ENCODE data around the gene NCK2. TPM values are rescaled to one million over a fixed set of nuclear protein-coding genes. Genes with fewer than 3 reads are reported as not detected.

Gene NCK2
- 61.7 and 65.9 TPM in 2 replicates for total RNA-seq
- polyA plus RNA-seq, result 55.0 and 75.5 TPM in 2 replicates

DNA sequence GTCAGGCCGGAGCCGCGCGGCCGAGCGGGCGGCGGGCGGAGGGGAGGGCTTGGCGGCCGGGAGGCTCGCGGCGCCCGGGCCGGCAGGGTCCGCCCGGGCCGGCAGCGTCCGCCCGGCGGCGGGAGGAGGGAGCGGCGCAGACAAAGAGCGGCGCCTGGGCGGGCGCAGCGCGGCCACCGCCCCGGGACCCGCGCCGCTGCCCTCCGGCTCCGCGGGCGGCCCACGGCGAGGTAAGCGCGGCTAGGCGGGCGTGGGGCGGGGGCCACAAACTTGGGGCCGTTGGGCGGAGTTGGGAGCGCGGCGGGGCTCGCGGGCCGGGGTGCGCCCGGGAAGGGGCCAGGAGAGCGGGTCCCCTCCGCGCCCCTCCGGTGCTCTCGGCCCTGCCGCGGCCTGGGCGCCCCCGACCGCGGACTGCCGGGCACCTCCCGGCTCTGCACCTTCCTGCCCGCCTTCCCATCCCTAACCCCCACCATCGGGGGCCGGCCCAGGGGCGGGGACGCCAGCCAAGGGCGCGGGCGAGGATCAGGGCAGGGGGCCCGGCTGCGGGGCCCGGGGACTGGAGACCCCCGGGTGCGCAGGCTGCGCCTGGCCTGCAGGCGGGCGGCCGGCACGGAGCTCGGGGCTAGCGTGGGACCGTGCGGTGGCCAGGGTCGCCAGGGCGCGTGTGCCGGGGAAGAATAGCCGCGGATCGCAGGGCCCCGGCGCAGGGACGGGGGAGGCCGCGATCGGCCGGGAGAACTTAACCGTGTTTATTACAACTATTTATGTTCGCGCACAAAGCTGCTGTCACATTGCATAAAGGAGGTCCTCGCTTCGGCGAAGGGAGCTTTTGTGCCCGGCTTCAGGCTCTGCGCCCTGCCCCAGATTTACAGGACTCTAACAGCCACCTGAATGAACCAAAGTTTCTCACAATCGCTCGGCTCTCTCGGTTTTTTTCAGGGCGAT lies at the start of gene NCK2:
Gene NCK2, plus strand, starts transcription at position 4 of the 945 bp plus-strand sequence. CDS start 110,152 bp downstream, outside the sequence.
- H3K4me3 ChIP-seq, result peak within 1 kb of the TSS; percentile 100
- peak within 1 kb of the TSS; percentile 92 for H3K27ac ChIP-seq
- peak; percentile 39 to 55 for DNase-seq (ENCODE audit: low read depth in 1 of 2, low spot score in 1 of 2)
- no peaks in the 10 kb centered on the region for H3K36me3 ChIP-seq
- no peaks in the 10 kb centered on the region for H3K27me3 ChIP-seq
- TF ChIP-seq, protein P1, sequence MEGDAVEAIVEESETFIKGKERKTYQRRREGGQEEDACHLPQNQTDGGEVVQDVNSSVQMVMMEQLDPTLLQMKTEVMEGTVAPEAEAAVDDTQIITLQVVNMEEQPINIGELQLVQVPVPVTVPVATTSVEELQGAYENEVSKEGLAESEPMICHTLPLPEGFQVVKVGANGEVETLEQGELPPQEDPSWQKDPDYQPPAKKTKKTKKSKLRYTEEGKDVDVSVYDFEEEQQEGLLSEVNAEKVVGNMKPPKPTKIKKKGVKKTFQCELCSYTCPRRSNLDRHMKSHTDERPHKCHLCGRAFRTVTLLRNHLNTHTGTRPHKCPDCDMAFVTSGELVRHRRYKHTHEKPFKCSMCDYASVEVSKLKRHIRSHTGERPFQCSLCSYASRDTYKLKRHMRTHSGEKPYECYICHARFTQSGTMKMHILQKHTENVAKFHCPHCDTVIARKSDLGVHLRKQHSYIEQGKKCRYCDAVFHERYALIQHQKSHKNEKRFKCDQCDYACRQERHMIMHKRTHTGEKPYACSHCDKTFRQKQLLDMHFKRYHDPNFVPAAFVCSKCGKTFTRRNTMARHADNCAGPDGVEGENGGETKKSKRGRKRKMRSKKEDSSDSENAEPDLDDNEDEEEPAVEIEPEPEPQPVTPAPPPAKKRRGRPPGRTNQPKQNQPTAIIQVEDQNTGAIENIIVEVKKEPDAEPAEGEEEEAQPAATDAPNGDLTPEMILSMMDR (IDR thresholded peaks at IDR 0.05; ENCODE audit: low read depth, low read length), result no peak
- H3K9me3 ChIP-seq (ENCODE audit: low read depth), result no peaks in the 10 kb centered on the region
- H3K4me1 ChIP-seq (ENCODE audit: low read depth), result no peaks in the 10 kb centered on the region

DNA sequence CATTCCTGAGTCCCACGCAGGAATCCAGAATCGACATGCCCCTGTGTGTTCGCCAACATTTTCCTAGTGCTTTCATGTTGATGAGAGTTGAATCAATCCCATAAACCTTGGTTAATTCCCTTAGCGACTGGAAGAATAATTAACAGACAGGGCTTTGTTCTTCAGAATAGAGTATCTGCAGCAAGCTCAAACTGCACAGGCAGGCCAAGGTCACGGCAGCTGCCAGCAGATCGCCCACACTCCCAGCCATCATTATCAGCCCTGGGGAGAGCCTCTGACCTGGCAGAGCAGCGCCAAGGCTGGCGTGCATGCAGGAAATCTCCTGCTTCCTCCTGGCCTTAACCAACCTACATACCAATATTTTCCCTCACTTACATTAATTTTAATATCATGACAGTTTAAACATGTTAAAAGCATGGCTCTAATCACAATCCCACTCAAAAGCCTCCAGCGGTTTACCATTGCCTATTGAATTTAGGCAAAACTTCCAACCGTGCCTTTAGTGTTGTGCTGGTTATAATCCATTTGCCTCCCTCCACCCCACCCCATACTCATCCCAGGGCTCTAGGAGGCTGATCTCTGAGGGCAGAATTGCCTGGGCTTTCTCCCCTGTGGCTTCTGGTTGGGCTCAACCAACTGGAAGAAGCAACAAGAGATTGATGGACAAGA lies 46.8 kb upstream of the NCK2 start:
- TF ChIP-seq, protein P1 (IDR thresholded peaks at IDR 0.05; ENCODE audit: low read depth, low read length), result no peak

DNA sequence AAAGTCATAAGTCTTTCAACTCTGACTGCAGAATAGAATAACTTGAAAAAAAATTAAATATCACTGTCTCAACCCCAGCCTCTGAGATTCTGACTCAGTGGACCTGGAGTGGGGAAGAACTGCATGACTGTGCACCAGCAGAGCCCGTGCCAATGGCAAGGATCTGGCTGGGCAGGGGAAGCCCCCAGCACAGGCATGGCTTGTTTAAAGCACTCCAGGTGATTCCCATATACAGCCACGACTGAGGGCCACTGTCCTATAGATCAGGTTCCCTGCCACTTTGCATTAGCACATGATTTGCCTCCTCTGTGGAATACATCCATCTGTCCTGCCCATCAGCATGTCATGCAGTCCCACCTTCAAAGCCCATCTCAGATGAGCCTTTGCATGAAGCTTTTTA lies 45.9 kb upstream of the NCK2 start:
- H3K9me3 ChIP-seq (ENCODE audit: low read depth), result no peaks in the 10 kb centered on the region
- no peaks in the 10 kb centered on the region for H3K36me3 ChIP-seq
- TF ChIP-seq, protein P1 (IDR thresholded peaks at IDR 0.05; ENCODE audit: low read depth, low read length), result no peak
- H3K4me3 ChIP-seq, result no peak overlapping the region
- H3K27ac ChIP-seq, result no peak overlapping the region
- DNase-seq (ENCODE audit: low read depth in 1 of 2, low spot score in 1 of 2), result no peak
- peaks cover 9% of the 10 kb centered on the region for H3K4me1 ChIP-seq (ENCODE audit: low read depth)
- H3K27me3 ChIP-seq, result no peaks in the 10 kb centered on the region

More for the DNA sequence above, 46.8 kb upstream of the NCK2 start:
- Histone ChIP-seq H3K27me3 (no peaks in the 10 kb centered on the region), H3K36me3 (no peaks in the 10 kb centered on the region), H3K4me3 (no peak overlapping the region), H3K4me1 (ENCODE audit: low read depth) (peaks cover 9% of the 10 kb centered on the region), H3K9me3 (ENCODE audit: low read depth) (no peaks in the 10 kb centered on the region), H3K27ac (no peak overlapping the region)
- peak in 1 of 2 donors; percentile 59 for DNase-seq (ENCODE audit: low read depth in 1 of 2, low spot score in 1 of 2)

DNA sequence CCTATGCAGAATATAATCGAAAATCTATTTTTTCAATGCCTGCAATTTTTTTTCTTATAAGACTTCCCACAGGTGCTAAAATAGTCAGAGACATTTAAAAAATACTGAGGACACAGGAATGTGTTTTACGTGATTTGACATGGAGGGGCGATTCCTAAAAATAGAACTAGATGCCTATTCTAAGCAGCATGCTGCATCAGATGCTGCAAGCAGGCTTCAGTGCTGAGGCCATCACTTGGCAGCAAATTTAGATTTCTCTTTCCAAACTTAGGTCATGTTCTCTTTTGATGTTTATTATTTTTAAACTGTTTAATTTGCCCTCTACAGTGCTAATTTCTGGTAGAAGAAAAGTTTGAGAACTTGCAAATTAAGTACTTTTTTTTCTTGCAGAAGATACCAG lies 43.7 kb upstream of the NCK2 start:
- Histone ChIP-seq H3K4me1 (ENCODE audit: low read depth) (peaks cover 9% of the 10 kb centered on the region), H3K27me3 (no peaks in the 10 kb centered on the region), H3K9me3 (ENCODE audit: low read depth) (no peaks in the 10 kb centered on the region), H3K4me3 (no peak overlapping the region), H3K36me3 (no peaks in the 10 kb centered on the region), H3K27ac (no peak overlapping the region)
- peak in 1 of 2 donors; percentile 15 for DNase-seq (ENCODE audit: low read depth in 1 of 2, low spot score in 1 of 2)
- TF ChIP-seq, protein P1 (IDR thresholded peaks at IDR 0.05; ENCODE audit: low read depth, low read length), result no peak

DNA sequence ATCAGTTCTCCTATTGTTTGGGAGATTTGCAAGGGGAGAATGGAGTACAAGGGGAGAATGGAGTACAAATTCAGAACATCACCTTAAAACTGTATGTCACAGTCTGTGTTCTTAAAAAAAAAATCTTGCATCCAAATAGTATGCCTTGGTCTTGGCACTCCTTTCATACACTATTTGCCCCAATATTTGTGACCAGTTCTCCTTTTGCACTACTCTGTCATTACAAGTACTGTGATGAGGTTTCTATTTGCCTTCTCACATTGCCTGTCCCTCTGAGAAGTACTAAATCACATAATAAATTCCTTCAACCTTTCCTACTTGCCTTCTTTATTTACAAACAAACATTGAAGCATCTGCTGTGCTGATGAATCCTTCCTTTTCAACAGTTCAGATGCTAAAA lies 36.0 kb upstream of the NCK2 start:
- Histone ChIP-seq H3K36me3 (no peaks in the 10 kb centered on the region), H3K4me1 (ENCODE audit: low read depth) (no peaks in the 10 kb centered on the region), H3K4me3 (no peak overlapping the region), H3K9me3 (ENCODE audit: low read depth) (no peaks in the 10 kb centered on the region), H3K27ac (no peak overlapping the region), H3K27me3 (no peaks in the 10 kb centered on the region)
- TF ChIP-seq, protein P1 (IDR thresholded peaks at IDR 0.05; ENCODE audit: low read depth, low read length), result no peak
- no peak for DNase-seq (ENCODE audit: low read depth in 1 of 2, low spot score in 1 of 2)
